T47D (cell line): ENCODE results near the gene CCL22.

Source experiments
- DNase-seq, 2 experiments: peaks; one replicate each; pipeline versions ENCODE4 v3.0.0 to v3.0.0-alpha.2; 2011 to 2012; ENCODE audit warnings: low read depth in 1 of 2, low spot score in 1 of 2
- JUND ChIP-seq: IDR thresholded peaks from 2 replicates; pipeline ENCODE4 v1.6.1; 2012; ENCODE audit warnings: low read depth
- in situ Hi-C: cut with HindIII; loops from 2 replicates; pipeline ENCODE4 v1.10.0; 2016; ENCODE audit warnings: low sequenced_read_pairs, low pct_unique_long_range_greater_than_20kb

Gene CCL22

DNA sequence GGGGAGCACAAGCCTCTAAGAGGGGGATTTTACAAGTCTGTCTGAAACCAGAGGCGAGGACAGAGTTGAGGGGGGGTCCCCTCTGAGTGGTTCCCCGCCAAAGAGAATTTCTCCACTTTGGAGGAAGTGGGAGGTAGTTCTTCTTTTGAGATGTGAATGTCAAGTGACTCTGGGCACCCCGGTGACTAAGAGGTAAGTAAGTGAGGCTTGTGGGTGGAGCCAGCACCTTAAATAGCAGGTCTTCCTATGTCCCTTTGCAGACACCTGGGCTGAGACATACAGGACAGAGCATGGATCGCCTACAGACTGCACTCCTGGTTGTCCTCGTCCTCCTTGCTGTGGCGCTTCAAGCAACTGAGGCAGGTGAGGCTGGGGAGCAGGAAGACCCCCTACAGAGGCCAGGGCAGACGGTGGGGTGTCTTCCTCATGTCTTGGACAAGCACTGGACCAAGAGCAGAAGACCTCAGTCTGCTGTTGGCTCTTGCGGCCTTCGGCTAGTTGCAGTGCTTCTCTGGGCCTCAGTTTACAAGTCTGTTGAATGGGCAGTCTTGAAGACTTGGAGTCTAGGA lies at the start of gene CCL22:
Gene CCL22 (plus strand): TSS at position 257 of the 569 bp plus-strand sequence. CDS start 34 bp downstream, at position 291.
- no peak for DNase-seq
- in situ Hi-C loops: no loop called here
- no peak for TF ChIP-seq JUND

GRCh38 chr16:57310801-57311200 lies 47.8 kb upstream of the CCL22 start:
- no peak for TF ChIP-seq JUND
- DNase-seq: no peak
- in situ Hi-C loops: no loop called here

GRCh38 chr16:57313509-57313908 lies 45.1 kb upstream of the CCL22 start:
- in situ Hi-C loops: no loop called here

GRCh38 chr16:57314161-57314785 lies 44.3 kb upstream of the CCL22 start:
- in situ Hi-C loops: no loop called here
- DNase-seq: no peak
- no peak for TF ChIP-seq JUND

More at GRCh38 chr16:57313509-57313908, 45.1 kb upstream of the CCL22 start:
- no peak for TF ChIP-seq JUND
- DNase-seq: no peak

DNA sequence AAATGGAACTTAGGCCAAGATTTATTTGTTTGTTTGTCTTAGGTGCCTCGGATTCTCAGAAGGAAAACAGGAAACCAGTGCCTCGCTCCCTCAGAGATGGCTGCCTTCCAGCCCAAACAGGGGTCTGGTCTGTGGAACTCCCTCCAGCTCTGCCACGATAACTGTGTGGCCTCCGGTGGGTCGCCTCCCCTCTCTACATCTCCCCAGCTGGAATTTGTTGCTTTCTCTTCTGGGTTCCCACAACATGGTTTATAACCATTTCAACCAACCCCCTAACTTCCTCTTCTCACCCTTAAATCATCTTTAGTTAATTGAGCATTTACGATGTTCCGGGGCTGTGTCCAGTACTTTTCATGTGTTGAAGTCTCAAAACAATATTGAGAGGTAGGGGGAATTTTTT lies 43.2 kb upstream of the CCL22 start:
- in situ Hi-C loops: no loop called here
- TF ChIP-seq JUND: no peak
- no peak for DNase-seq

- TF ChIP-seq JUND: no peak
- DNase-seq: no peak
- in situ Hi-C loops: no loop called here
Observed at GRCh38 chr16:57316390-57317017, 42.1 kb upstream of the CCL22 start.

GRCh38 chr16:57318240-57318970 lies 40.2 kb upstream of the CCL22 start:
- in situ Hi-C loops: no loop called here
- no peak for TF ChIP-seq JUND
- DNase-seq: no peak

DNA sequence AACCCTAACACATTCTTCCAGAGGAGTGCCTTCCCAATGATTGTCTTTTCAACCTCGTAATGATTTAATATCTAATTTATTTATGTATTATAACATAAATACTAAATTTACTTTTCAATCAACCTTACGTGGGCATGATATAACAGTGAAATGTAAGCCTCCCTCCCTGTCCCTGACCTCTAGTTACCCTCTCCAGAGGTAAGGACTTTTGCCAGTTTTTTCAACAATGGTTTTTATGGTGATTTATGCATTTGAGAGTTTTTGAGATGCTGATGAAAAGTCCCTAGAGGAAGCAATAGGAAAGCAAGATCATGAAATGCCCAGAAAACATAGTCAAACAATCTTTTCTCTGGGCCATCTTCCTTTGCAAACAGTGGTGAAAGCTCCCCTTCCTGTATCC lies 38.9 kb upstream of the CCL22 start:
- no peak for TF ChIP-seq JUND
- no peak for DNase-seq
- in situ Hi-C loops: no loop called here

- in situ Hi-C loops: no loop called here
Observed at GRCh38 chr16:57324749-57325148, 33.8 kb upstream of the CCL22 start.

DNA sequence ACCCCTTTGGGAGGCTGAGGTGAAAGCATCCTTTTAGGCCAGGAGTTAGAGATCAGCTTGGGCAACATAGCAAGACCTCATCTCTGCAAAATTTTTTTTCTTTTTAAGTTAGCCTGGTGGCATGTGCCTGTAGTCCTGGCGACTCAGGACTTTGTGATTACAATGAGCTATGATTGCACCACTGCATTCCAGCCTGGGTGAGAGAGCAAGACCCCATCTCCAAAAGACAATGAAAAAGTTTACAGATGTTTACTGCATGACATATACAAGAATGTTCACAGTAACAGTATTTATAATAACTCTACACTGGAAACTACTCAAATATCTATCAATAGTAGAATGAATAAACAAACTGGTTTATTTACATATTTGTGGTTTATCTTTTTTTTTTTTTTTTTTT lies 33.1 kb upstream of the CCL22 start:
- in situ Hi-C loops: no loop called here
- DNase-seq: no peak
- no peak for TF ChIP-seq JUND

More at GRCh38 chr16:57324749-57325148, 33.8 kb upstream of the CCL22 start:
- no peak for DNase-seq
- no peak for TF ChIP-seq JUND

DNA sequence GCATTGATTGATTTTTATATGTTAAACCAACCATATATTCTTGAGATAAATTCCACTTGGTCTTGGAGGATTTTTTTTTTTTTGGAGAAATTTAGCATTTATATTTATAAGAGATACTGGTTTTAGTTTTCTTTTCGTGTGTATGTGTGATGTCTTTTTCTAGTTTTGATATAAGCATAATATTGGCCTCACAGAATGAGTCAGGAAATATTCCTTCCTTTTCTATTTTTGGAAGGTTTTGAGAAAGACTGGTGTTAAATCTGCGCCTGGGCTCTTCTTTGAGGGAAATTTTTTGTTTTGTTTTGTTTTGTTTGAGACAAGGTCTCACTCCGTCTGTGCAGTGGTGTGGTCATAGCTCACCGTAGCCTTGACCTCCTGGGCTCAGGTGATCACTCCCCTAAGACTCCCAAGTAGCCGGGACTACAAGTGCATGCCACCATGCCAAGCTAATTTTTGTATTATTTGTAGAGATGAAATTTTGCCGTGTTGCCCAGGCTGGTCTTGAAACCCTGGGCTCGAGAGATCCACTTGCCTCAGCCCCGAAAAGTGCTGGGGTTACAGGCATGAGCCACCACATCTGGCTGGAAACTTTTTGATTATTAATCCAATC lies 28.8 kb upstream of the CCL22 start:
- no peak for DNase-seq
- TF ChIP-seq JUND: no peak
- in situ Hi-C loops: no loop called here

DNA sequence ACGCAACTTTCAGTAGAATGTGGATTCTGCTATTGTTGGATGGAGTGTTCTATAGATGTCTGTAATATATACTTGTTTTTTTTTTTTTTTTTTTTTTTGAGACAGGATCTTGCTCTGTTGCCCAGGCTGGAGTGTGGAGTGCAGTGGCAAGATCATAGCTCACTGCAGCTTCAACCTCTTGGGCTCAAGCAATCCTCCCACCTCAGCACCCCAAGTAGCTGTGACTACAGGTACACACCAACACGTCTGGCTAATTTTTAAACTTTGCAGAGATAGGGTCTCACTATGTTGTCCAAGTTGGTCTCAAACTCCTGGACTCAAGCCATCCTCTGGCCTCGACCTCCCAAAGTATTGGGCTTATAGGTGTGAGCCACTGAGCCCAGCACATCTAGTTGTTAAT lies 27.2 kb upstream of the CCL22 start:
- no peak for DNase-seq
- in situ Hi-C loops: no loop called here
- no peak for TF ChIP-seq JUND
